ENCODE measurements around the gene HOXB3.

HOXB3 gene

GRCh38 chr17:48556576-48557401 is 33.3 kb downstream of the HOXB3 start:
- DNase-seq (ENCODE audit: low read depth) = no peak

DNA sequence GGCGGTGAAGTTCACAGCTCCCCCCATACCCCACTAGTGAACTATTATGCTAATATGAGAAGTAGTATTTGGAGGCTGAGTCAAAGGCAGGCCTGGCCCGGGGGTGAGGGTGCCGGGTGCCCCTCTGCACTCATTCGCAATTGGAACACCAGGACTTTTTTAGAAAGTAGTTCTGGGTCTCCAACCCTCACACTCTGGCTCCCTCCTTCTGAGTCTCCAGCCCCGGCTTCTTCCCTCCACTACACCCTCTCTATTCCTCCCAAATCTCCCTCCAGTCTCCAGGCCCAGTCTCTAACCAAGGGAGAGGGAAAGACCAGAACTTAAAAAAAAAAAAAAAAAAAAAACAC is 33.8 kb downstream of the HOXB3 start:
- DNase-seq (ENCODE audit: low read depth) = no peak

GRCh38 chr17:48555258-48556228 is 34.5 kb downstream of the HOXB3 start:
- DNase-seq (ENCODE audit: low read depth) = no peak

- DNase-seq (ENCODE audit: low read depth) = no peak
Measured at GRCh38 chr17:48554412-48555257, 35.4 kb downstream of the HOXB3 start.

GRCh38 chr17:48553826-48554225 is 36.2 kb downstream of the HOXB3 start:
- no peak for DNase-seq (ENCODE audit: low read depth)

- no peak for DNase-seq (ENCODE audit: low read depth)
Measured at GRCh38 chr17:48553190-48553547, 36.9 kb downstream of the HOXB3 start.

GRCh38 chr17:48552466-48553189 is 37.4 kb downstream of the HOXB3 start:
- no peak for DNase-seq (ENCODE audit: low read depth)

DNA sequence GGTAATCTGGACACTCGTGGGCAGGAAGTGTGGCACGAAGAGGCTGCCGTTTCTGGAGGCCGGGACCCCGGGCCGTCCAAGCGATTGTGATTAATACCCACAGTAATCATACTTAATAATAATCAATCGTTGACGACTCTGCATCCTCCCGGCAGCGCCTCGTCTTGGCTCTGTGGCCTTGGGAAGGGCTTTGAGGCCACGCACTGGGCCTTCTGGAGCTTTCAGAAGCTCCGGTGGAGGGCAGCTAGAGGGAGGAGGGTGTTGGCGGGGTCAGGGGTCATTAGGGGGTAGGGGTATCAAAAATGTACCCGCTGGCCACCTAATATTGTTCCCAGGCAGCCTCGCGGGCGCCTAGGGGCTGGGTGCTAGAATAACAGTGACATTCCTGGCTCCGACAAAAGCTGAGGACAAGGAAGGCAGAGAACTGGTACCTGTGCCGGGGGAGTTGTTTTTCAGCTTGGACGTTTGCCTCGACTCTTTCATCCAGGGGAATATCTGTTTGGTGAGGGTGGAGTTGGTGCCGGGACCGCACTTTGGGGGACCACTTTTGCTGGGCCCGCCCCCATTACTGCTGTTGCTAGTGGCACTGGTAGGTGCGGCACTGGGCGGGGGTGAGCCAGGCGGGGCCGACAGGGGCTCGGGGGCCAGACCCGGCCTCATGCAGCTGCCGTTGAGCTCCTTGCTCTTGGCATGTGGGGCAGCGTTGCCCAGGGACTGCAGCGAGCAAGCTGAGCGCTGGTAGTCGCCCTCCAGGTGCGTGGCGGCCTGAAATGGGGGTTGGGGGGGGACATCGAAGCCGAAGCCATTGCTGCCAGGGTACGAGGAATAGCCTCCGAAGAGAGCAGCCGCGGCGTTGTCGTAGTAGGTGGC is 38.2 kb downstream of the HOXB3 start:
- no peak for DNase-seq (ENCODE audit: low read depth)

- DNase-seq (ENCODE audit: low read depth) = no peak
Measured at GRCh38 chr17:48551214-48551555, 38.9 kb downstream of the HOXB3 start.

DNA sequence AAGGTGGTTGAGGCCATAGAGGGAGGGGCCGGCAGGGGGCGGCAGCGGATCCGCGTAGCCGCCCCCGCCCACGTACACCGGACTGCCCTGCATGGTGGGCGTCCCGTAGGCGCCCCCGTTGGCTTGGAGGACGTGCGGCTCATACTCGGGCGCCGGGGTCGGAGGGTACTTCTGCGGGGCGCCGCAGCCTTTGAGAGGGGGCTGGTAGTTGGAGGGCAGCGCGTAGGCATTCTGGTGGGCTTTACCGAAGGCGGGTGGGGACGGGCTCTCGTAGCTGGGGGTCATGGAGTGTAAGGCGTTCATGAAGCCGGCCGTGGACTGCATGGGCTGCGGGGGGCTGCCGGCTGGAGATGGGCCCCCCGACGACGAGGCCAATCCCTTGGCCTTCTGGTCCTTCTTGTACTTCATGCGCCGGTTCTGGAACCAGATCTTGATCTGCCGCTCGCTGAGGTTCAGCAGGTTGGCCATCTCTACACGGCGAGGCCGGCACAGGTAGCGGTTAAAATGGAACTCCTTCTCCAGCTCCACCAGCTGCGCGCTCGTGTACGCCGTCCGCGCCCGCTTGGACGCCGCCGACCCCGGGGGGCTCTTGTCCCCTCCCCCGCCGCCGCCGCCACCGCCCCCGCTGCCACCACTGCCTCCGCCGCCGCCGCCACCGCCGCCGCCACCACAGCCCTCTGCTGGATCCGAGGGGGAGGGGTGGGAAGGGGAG is 39.4 kb downstream of the HOXB3 start:
- DNase-seq (ENCODE audit: low read depth) = no peak

- no peak for DNase-seq (ENCODE audit: low read depth)
Measured at GRCh38 chr17:48549914-48550501, 40.0 kb downstream of the HOXB3 start.

DNA sequence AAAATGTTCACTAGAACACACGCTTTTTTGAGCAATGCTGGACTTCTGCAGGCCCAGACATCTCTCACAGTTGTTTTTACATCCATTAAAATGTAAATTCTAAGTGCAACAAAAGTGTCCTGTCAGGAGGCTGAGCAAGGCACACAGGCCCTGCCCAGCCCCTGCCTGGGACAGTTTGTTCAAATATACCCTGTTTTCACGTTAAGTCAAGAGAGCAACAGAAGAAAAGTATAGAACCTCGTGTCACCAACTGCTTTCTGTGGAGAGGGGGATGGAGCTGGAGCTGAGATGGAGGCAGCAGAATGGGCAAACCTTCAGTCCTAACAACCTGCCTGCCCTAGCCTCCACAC is 40.8 kb downstream of the HOXB3 start:
- no peak for DNase-seq (ENCODE audit: low read depth)

- no peak for DNase-seq (ENCODE audit: low read depth)
Measured at GRCh38 chr17:48548523-48549280, 41.3 kb downstream of the HOXB3 start.

- no peak for DNase-seq (ENCODE audit: low read depth)
Measured at GRCh38 chr17:48547808-48548522, 42.1 kb downstream of the HOXB3 start.

DNA sequence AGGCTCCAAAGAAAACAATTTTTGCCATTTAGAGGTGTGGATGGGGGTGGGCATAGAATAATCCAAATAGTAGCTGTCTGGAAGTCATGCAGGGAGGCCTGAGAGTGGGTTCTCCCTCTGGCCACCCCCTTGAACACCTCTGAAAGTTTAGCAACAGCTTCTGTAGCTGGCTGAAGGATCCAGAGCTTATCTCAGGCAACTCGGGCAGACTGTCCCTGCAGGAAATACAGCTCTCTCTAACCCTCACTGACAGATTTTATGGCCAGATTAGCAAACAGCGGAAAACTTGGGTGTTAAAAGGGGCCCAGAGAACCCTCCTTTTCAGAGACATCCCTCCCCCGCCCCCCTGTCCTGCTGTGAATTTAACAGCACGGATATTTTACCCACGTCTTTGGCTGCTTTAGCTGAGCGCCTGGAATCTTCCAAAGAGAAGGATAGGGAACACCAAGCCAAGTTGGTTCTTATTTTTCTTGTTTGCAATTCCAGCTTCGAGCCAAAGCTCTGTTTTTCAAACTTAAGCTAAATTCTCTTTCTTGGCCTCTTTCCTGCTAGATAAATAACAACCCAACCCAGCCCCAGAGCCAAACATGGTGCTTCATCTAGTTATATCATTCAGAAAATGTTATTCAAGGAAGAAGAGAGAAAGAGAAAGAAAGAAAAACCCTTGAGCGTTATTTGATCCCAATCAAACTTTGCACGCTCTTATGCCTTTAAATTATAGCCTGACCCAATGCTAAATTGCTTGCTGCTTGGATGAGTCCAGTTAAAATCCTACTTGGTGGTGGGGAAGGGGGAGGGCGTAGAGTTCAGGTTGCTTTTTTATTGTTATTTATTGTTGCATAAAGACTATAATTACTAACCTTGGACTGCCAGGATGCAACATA is 42.9 kb downstream of the HOXB3 start:
- DNase-seq (ENCODE audit: low read depth) = no peak

DNA sequence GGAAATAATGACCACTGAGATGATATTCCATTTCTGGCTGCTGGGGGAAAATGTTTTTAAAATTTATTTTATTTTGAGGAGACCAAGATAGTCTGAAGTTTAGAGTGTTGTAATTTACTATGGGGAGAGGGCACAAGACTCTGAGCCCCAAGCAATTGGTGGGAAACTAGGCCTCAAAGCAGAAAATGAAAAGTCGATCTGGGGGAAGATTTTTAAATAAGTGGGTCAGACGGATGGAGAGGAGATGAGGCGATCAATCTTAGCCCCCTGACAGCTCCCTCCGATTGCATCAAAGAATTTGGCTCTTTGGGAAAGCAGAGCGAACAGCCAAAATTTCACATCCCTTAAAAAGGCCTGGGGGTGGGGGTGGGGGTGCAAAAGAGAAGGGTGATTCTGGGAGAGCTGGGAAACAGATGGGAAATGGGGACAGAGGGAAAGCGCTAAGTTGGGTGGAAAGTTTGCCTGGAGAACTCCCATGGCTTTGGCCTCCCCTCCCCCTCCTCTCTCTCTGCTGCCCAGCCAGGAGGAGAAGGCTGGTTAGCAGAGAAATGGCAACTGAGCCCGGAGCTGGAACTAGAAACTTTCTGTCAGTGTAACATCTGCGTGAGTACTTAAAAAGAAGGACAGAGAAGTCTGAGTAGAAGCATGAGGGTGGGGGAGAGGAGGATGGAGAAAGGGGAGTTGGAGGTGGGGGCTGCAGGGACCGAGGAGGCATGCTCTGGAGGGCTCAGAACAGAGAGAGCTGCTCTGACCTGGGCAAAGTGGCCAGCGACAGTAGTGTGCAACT is 43.7 kb downstream of the HOXB3 start:
- no peak for DNase-seq (ENCODE audit: low read depth)

DNA sequence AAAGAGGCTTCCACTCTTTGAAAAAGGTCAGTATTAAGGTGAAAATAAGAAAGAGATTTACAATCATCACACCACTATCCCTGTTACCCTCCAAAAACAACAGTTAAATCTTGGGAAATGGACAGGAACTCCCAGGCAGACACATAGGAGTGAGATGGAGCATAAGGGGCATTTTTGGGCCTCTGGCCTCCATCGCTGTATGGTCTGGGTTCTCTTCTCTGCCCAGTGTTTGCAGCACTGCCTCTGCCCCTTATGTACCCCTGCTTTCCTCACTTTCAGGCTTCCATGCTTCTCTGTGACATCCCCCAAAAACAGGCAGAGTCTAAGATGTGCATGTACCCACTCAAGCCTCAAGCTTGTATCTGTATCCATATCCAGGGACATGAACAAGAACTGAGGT is 44.5 kb downstream of the HOXB3 start:
- DNase-seq (ENCODE audit: low read depth) = no peak

All from stimulated activated CD8-positive, alpha-beta memory T cell treated with anti-CD3 and anti-CD28 coated beads, Interleukin-7, amount 100 ng/mL, for 24 hours (primary cell).